ENCODE results near the gene MAD1L1.
"Not testable (repeated sequence)": the region's sequence is repeated elsewhere in the genome, so short reads cannot be mapped to it uniquely, and the experiment has no call there.

Gene MAD1L1

DNA sequence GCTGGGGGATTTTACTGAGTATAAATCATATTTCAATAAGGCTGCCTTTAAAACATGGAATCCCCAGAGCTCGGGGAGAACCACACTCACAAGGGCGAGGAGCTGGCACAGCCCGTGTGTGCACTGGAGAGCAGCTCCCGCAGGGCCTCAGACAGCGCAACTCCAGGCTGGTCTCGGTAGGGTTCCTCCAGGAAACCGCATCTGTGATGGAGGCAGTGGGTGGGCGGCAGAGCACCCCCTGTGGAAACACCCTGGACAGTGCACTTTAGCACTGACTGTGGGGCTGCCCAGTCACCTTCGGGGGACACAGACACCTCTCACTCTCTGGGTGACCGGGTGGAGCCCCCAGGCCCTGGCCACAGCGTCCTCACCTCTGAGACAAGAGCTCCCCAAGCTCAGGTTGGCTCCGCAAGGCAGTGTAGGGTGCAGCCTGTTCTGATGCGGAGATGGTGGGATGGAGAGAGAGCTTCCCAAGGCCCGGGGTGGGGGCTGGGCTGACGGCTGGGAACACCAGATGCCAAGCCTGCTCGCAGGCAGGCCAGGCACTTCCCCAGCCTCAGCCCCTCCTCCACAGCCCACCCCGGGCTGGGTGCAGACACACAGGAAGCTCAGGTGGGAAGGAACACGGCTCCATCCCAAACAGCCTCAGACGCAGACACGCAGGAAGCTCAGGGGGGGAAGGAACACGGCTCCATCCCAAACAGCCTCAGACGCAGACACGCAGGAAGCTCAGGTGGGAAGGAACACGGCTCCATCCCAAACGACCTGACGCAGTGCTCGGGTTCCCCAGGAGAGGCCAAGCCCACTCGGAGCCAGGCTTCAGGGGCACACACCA lies 224.4 kb downstream of the MAD1L1 start:
- no peak for DNase-seq

DNA sequence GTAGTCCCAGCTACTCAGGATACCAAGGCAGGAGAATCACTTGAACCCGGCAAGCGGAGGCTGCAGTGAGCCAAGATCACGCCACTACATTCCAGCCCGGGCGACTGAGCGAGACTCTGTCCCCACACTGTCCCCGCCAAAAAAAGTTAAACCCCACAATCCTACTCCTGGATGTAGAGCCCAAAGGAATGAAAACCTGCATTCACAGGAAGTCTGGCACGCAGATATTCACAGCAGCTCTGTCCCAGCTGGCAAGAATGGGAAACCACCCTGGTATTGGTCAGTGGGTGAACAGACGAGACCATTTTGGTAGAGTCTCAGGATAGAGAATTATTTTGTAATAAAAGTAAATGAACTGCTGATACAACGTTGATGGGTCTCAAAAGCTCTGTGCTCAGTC lies 225.2 kb downstream of the MAD1L1 start:
- DNase-seq, result no peak

DNA sequence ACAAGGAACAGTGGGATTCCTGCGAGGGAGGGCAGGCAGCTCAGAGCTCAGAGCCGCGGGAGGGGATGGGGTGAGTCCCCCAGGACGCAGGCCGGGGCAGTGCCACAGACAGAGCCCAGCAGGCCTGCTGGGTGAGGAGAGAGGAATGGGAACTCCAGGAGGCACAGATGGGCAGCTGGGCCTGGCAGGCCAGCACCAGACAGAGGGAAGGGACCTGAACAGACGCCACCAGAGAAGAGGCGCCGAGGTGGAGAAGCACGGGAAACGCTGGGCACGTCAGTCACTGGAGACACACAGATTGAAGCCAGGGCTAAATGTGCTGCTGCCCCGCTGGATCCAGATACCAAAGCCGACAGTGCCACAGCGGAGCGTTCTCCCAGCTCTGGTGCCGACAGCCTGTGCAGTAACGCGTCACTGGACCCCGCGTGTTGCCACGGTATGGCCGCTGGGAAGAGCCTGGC lies 225.8 kb downstream of the MAD1L1 start:
- no peak for DNase-seq

DNA sequence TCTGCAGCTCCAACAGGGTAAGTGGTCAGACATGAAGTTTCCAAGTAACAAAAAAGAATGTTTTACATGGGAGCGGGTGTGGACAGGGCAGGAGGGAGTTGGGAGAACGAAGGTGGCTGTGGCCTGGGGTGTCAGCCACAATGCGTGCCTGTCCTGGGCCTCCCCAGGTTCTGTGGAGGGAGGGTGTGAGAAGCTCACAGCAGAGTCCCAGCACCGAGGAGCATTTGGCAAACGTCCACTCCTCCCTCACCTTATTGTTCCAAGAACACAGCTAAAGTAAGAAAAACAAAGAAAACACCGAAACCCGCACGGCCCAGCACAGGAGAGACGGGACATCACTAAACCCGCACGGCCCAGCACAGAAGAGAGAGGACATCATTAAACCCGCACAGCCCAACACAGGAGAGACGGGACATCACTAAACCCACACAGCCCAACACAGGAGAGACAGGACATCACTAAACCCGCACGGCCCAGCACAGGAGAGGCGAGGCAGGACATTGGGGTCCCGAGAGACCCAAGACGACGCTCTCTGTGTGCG lies 226.4 kb downstream of the MAD1L1 start:
- DNase-seq, result no peak

DNA sequence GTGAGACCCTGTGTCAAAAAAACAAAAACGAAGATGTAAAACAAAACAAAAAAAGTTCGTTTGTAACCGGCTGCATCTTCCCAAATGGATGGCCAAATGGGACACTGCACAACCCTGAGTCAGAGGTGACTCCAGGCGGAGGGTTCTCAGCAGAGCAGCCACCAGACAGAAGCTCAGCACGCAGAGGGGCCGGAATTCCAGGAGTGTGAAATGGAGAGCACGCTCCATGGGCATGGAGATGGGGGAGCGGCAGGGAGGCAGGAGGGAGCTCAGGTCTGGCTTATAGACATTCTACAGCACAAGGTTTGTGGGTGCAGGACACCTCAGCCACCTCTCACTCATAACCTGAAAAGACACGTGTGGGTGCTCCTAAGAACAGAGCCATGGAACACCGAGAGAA lies 227.0 kb downstream of the MAD1L1 start:
- no peak for DNase-seq

DNA sequence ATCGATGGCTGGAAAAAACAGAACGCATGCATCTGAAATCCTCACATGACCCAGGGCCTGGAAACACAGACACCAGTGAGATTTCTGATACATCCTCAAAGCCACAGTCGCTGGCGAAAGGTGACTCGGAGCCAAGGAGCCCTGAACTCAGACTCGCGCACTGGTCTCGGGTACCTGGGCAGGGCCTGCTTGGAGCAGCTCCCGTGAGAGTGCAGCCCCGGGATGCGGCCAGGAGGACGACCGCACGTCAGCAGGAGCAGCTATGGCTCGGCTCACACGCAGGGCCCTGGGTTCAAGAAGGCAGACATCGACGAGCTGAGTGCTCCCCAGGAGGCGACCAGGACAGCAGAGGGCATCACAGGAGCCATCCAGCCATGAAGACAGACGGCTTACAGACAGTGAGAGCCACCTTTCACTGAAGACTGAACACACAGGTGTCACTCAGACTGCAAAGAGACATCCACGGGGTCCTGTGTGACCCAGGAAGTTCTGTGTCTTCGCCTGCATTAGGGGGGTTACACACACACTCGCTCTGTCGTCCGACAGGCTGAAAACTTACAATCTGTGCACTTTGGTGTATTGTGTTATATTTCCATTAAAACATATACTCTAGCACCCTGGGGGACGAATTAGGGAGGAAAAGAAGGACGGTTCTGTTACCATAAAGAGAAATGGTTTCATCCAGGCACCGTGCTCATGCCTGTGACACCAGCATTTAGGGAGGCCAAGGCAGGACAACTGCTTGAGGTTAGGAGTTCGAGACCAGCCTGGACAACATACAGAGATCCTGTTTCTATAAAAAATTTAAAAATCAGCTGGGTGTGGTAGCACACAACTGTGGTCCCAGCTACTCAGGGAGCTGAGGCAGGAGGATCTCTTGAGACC lies 227.7 kb downstream of the MAD1L1 start:
- no peak for DNase-seq

DNA sequence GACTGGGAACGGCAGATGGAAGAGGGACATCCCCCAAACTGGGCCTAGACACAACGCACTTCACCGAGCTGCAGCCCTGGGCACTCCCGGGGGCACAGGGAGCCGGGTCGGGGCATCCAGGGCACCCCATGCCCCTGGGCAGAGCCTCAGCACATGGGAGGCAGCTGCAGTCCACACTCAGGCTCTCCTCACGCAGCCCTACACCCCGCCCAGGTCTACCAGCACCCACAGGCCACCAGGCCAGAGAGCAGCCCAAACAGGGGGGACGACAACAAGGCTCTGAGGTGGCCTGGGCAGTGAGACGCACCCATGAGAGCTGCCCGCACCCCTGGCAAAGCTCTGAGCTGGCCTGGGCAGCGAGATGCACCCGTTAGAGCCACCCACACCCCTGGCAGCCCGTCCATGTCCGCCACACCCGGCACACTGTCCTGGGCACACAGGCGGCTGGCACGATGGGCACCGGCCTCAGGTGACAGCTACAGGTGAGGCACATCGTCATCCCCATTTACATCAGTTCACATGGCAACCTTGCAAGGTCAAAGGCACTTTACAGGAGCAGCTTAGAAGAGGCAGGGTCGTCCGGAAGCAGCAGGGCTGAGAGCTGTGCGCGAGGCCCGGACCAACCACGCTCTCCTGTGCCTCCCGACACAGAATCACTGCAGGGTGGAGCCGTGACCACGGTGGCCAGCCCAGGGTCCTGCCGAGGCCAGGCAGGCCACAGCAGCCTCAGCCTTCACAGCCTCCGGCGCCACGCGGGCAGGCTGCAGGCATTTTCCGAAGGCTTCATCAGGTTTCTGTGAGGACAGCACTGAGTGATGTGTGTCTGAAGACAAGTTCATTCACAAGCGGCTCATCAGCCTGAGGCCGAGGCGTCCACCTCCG lies 228.6 kb downstream of the MAD1L1 start:
- no peak for DNase-seq

DNA sequence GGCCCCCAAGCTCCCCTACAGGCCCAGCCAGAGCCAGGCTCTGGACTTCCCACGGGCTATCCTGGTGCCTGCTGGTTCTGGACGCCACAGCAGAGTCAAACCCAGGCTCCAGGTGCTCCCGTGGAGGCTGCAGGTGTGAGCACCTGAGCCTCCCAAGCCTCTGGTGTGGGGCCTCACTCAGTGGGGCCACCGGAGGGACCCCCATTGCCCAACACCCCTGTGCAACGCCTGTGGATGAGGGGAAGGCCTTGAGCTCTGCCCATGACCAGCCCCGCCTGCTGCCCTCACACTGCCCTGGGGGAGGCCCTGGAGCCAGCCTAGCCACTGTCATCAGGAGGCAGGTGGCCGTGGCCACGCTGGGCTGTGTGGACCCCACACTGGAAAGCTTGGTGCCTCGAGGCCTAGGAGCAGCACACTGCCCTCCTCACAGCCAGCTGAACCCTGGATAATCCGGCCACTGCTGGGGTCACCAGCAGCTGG lies 229.3 kb downstream of the MAD1L1 start:
- DNase-seq, result no peak

DNA sequence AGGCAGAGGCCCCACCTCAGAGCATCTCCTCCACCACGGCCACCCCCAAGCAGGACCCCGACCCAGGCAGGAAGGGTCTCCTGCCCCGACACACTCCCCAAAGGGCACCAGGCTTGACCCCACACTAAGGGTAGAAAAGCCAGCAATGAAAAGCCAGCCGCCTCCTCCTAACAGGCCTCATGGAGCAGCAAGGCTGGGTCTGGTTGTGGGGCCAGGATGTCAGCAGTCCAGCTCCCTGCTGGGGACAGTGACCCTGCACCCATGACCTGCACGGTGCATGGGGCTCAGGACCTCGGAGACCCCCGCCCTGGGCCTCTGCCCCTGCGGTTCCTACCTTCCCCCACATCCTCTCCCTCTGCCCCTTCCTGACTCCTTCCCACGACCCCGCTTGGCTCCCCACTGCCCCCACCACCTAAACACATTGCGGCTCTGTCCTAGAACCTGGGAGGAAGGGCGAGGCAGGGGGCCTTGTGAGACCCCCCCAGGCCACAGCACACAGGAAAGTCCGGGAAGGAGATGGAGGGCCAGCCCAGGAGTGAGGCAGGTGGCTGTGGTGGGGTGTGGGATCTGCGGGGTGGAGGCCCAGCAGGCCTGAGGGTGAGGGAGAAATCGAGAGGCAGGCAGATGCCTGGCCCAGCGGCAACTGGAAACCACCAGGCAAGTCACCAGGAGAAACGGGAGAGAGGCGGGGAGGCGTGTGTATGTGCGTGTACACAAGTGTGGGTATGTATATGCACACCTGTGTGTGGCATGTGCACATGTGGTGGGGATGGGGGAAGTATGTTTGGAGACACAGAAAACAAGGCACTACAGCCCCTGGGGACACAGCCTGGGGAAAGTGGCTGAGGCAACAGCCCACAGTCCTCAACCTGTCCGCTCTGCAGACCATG lies 229.9 kb downstream of the MAD1L1 start:
- DNase-seq, result no peak

DNA sequence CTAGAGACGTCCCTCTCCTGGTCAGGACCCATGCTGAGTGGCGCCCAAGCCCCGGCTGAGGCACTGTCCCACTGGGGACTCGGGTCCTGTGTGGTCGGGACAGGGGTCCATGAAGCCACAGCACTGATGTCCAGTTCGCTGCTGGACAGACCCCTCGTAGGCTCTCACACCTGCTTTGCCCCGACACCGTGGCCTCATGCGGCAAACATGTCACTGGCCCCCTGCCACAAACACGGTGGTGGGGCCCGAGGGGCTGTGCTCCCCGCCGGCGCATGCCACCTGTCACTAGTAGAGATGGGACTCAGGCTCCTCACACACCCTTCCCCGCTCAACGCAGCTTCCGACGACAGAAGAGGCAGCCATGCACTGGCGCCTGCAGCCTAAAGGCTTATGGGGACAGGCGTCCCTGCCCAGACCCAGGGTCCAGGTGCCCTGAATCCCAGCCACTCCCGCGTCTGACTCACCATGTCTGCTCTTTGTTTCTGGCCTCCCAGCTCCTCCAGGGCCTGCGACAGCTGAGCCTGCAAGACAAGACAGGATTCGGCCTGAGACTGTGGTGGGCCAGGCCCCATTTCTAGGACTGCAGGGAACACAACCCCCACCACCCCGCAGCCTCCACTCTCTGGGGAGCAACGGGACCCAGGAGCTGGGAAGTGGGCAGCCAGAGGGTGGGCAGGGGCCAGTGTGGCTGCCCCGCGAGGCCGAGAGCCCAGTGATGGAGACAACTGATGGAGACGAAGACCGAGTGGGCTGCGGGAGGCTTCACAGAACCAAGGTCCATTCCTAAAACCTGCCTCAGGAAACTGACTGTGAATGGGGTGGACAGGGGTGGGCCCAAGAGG lies 230.9 kb downstream of the MAD1L1 start:
- DNase-seq, result no peak

DNA sequence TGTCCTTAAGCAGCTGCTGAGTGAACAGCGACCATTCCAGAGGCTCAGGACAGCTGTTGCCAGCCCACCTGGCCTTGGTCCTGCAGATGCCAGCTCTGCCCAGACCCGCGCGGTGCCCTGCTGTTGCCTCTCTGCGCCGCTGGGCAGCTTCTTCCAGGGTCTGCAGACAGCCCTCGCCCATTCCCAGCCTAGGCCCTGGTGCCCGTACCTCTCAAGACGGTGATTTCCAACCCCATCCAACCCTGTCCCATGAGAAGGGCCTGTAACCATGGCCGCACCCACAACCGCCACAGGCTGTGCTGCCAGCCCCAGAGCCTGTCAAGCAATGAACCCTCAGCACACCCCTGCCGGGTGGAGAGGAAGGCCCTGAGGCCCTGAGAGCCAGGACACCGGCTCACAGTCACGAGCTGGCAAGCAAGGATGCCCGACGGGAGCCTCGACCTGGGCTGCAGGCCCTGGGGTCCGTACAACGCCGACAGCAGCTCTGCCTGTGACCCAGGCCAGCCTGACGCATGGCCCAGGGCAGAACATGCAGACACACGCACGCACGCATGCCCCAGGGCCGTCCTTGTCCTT lies 231.9 kb downstream of the MAD1L1 start:
- DNase-seq, result no peak

DNA sequence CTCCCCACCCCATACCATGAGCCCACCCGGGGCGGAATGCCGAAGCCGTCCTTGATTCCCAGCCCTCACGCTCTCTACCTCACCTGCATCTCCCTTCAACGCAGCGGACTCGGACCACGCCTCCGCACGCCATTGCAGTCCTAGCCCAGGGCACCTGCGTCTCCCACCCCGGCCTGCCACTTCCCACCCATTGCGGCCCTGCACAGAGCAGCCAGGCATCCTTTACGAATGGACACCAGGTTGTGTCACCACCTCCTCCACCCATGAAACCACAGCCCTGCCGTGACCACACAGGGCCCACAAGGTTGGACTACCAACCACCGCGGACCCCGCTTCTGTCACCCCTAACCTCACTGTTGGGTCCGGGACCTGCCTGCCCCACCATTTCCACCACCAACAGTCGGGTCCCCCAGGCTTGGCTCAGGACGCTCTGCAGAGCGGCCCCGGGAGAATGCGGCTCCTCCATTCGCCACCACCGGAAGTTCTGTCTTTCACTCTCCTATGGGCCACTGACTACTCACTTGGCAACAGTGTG lies 232.5 kb downstream of the MAD1L1 start:
- no peak for DNase-seq

DNA sequence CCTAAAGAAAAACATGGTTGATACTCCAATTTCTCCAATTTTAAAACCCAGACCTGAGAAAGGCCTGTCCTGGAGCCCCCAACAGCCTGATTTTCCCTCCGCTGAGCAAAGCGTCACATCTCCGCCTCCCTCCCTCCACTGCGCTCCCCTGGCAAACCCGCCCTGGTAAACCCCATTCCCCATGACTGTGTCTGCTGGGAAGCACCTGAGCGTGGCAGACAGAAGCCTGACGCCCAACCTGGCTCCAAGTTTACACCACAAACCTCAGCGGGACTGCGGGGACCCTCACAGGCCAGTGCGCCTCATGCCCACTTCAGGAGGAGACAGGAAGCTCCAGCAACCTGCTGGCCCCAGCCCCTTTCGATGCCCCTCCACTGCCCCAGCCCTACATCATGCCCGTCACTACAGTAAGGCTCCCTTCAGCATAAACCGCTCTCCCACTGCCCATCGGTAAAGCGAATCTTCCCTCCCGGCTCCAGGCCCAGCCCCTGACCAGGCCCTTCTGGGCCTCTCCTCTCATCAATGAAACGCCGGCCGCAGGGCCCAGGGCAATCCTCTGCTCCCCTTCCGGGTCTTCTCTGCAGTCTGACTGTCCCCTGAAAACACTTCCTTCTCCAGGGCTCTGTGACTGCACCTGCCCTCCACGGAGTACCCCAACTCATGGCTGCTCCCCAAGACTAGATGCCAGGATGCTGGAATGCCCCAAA lies 233.3 kb downstream of the MAD1L1 start:
- DNase-seq, result no peak

DNA sequence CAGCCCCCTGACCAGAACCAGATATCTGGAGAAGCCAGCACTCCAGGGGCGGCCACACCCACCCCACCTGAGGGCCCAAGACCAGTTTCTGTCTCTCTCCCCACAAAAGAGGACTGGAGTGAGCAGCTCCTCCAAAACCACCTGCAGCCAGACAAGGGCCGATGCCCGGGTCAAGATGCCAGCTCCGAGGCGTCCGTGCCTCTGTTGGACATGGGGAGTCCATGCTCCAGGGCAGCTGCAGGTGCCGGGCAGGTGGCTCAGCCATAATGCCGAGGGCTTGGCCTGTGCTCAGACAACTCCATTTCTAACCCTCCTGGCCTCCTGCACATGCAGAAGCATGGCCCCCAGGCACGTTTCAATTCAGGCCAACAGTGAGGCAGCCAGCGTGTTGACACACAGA lies 234.6 kb downstream of the MAD1L1 start:
- DNase-seq, result no peak

DNA sequence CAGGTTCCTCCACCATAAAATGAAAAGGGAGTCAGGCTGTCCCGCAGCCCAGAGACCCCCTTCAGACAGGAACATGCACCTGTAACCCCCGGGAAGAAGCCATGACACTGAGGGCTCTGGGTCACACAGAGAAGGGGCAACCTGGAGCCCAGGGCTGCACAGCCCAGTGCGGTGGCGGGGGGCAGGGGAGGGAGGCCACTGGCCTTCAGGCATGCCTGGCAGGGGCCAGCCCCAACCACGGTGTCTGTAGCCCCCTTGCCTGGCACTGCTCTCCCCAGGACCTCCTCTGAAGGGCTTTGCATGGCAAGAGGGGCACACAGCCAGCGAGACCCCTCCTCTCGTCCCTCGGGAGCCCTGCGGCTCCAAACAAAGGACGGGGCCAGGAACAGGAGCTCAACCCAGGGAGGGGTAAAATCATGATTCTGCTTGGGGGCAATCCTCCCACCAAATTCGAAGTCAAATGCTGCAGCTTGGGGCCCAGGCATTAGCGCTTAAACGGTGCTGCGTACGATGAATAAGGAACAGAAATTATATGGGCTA lies 235.1 kb downstream of the MAD1L1 start:
- DNase-seq, result no peak

DNA sequence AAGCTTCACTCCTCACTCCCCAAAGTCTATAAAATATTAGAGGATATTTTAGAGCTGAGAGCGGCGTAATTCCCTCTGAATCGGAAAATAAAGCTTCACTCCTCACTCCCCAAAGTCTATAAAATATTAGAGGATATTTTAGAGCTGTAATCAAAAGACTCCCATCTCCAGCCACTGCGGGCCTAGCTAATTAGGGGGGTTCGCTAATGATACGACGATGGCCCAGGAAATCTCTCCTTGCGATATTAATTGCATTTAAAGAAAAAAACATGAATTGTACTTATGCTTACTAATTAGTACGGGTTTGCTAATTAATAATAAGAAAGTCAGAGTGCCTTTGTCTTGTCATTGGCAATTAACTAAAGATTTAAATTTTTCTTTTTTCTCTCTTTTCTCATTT lies 235.9 kb downstream of the MAD1L1 start:
- DNase-seq, result no peak

DNA sequence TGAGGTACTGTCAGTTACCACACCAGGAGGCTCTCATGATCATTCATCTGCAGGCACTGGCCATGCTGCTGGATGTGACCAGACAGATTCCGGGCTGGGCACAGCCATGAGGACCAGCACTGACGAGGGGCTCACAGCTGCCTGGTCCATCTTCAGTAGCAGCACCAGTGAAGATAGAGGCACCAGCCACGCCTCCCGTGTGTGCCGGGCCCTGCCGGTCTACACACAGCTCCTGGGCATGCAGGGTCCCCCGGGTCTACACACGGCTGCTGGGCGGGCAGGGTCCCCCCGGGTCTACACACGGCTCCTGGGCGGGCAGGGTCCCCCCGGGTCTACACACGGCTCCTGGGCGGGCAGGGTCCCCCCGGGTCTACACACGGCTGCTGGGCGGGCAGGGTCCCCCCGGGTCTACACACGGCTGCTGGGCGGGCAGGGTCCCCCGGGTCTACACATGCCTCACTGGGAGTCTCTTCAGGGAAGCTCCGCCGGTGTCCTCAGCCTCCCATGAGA lies 236.8 kb downstream of the MAD1L1 start:
- not testable (repeated sequence) for DNase-seq

DNA sequence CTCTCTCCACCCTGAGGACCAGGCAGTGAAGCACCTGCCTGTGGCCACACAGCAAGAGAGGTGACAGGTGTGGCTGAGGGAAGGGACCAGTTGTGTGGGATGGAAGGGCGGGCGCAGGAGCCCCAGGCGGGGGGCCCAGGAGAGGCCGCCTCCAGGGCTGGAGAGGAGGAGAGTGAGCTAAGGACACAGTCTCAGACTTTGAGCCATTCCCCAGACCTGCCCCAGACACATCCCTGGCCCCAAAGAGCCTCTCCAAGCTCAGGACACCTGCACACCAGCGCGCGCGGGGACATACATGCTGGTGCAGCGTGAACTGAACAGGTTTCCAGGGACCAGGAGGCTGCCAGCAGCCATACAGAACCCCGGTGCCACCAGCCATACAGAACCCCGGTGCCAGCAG lies 237.3 kb downstream of the MAD1L1 start:
- DNase-seq, result no peak

DNA sequence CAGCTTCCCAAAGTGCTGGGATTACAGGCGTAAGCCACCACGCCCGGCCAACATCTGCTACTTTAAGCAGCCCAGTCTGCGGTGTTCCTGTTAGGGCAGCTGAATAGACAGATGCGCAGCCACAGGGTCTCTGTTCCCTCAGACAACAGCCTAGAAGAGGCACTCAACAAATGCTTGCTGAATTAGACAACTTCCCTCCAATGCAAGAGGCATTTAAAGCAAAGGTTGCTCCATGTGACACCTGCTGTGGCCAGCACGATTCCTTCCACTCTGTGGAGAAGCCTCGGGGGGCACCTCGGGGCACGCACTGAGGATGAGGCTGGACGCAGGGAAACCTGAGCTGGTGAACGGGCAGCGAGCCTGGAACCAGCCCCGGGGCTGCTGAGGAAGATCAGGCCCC lies 237.8 kb downstream of the MAD1L1 start:
- no peak for DNase-seq

Data from activated CD4-positive, alpha-beta T cell treated with anti-CD3 and anti-CD28 coated beads, Interleukin-2, Interleukin-6, amounts not matched to agents 100 ng/mL and 50 ng/mL, durations not matched to agents 16 hours and 8 hours (primary cell).